HepG2 (cell line): ENCODE measurements around the gene ANAPC5.

Experiments used
- CTCF ChIP-seq: sonication (generic); formaldehyde crosslinking; IDR thresholded peaks from 2 replicates; pipeline ENCODE4 v1.5.0; 2020; ENCODE audit warnings: mild to moderate bottlenecking, missing genetic modification reagents, moderate library complexity
- MAFG ChIP-seq: sonication (generic); formaldehyde crosslinking; IDR thresholded peaks from 2 replicates; pipeline ENCODE4 v1.5.1; 2020; ENCODE audit warnings: mild to moderate bottlenecking, missing genetic modification reagents

GRCh38 chr12:121344506-121344905 lies 7.7 kb downstream of the ANAPC5 start:
- TF ChIP-seq MAFG (CRISPR knock-in tag) (no peak), CTCF (no peak)
